Measurements from ENCODE around the gene NRL. TPM values are rescaled to one million over a fixed set of nuclear protein-coding genes. Genes with fewer than 3 reads are reported as not detected.

Gene NRL
- total RNA-seq, 1 donor: 0.86 TPM

- no peak for DNase-seq (ENCODE audit: low read depth)
- no peak for TF ChIP-seq CTCF (IDR thresholded peaks at IDR 0.05; ENCODE audit: insufficient read depth, low read depth, low read length)
- no peak overlapping the region for H3K4me3 ChIP-seq (ENCODE audit: low read depth, low read length)
Measured at GRCh38 chr14:24100197-24100981, 14.4 kb downstream of the NRL start.

GRCh38 chr14:24098927-24099813 is 15.6 kb downstream of the NRL start:
- H3K4me3 ChIP-seq (ENCODE audit: low read depth, low read length): no peak overlapping the region
- TF ChIP-seq CTCF (IDR thresholded peaks at IDR 0.05; ENCODE audit: insufficient read depth, low read depth, low read length): no peak
- no peak for DNase-seq (ENCODE audit: low read depth)

GRCh38 chr14:24098229-24098926 is 16.4 kb downstream of the NRL start:
- TF ChIP-seq CTCF (IDR thresholded peaks at IDR 0.05; ENCODE audit: insufficient read depth, low read depth, low read length): no peak
- DNase-seq (ENCODE audit: low read depth): no peak

GRCh38 chr14:24096545-24097181 is 18.1 kb downstream of the NRL start:
- H3K4me3 ChIP-seq (ENCODE audit: low read depth, low read length): no peak overlapping the region
- no peak for DNase-seq (ENCODE audit: low read depth)
- no peak for TF ChIP-seq CTCF (IDR thresholded peaks at IDR 0.05; ENCODE audit: insufficient read depth, low read depth, low read length)

More at GRCh38 chr14:24098229-24098926, 16.4 kb downstream of the NRL start:
- no peak overlapping the region for H3K4me3 ChIP-seq (ENCODE audit: low read depth, low read length)

- peak overlapping the region; percentile 77 for H3K4me3 ChIP-seq (ENCODE audit: low read depth, low read length)
- peak; percentile 41 for DNase-seq (ENCODE audit: low read depth)
- no peak for TF ChIP-seq CTCF (IDR thresholded peaks at IDR 0.05; ENCODE audit: insufficient read depth, low read depth, low read length)
Measured at GRCh38 chr14:24095271-24096068, 19.3 kb downstream of the NRL start.

Measured in fibroblast of villous mesenchyme (primary cell).